HG03095 (cell line): ENCODE measurements around the gene MYH14.

Experiments used
- ATAC-seq: cut with Tn5 transposase; IDR thresholded peaks from one replicate; pipeline ENCODE4 v1.9.1; 2021; ENCODE audit warnings: moderate library complexity; ENCODE audit not compliant: unreplicated experiment

The MYH14 gene

GRCh38 chr19:50203281-50204080 lies at the start of gene MYH14:
TSS of gene MYH14 (plus strand) at chr19:50203622. CDS start at chr19:50210366, 6,744 bp downstream.
- ATAC-seq = no peak

- no peak for ATAC-seq
Measured at GRCh38 chr19:50154529-50154928, 48.9 kb upstream of the MYH14 start.

- no peak for ATAC-seq
Measured at GRCh38 chr19:50155520-50156109, 47.8 kb upstream of the MYH14 start.

GRCh38 chr19:50158577-50158976 lies 44.8 kb upstream of the MYH14 start:
- no peak for ATAC-seq

DNA sequence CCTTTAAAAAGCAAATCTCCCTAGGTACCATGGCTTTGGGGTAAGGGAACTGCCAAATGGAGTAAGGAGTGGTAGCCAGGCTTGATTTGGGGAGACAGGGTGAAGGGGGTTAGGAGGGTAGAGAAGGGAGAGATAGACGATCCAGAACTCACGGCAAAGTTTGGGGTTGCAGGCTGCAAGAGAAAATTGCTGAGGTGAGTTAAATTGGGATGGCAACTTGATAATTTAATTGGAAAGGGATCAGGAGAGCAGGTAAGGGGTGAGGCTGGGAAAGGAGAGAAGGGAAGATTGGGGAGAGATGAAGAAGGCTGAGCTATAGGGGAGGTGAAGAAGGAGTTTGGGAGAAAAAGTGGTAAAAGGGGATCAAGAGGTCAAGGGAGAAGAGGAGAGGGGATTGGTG lies 44.3 kb upstream of the MYH14 start:
- no peak for ATAC-seq

- ATAC-seq = no peak
Measured at GRCh38 chr19:50162988-50163387, 40.4 kb upstream of the MYH14 start, which contains the start of gene IZUMO2. TSS of gene IZUMO2 (minus strand) at chr19:50163281. CDS start at chr19:50163194, 87 bp downstream.

DNA sequence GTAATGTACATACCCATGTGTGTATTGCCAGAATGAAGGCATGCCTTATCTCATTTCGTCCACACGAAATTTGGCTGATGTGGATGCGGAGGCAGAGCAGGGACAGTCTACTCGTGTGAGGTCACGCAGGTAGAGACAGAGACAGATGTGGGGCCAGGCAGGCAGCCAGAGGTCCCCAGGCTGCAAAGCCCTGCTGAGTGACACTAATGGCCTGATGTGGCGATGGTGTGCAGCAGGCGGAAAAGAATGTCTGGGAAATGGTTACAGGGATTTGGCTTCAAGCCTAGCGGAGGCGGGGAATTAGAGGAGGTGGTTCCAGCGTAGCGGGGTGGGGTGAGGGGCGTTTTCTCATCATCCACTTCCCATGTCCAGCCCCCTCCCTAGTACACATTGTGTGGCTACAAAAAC lies 36.1 kb upstream of the MYH14 start:
- no peak for ATAC-seq

DNA sequence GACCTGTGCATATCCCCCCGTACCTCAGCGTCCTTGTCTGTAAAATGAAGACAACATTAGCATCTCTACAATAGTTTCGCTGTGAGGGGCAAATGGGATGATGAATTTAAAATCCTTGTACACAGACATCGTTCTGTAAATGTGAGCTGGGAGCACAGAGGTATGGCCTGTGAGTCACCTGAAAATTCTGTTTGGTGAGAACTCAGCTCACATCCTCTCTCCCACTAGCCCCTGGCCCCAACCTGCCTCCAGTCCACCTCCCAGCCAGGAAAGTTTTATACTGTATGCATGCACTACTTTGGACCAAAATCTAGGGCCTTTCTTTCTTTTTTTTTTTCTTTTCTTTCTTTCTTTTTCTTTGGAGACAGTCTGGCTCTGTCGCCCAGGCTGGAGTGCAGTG lies 31.7 kb upstream of the MYH14 start:
- no peak for ATAC-seq

GRCh38 chr19:50172726-50173125 lies 30.7 kb upstream of the MYH14 start:
- no peak for ATAC-seq

DNA sequence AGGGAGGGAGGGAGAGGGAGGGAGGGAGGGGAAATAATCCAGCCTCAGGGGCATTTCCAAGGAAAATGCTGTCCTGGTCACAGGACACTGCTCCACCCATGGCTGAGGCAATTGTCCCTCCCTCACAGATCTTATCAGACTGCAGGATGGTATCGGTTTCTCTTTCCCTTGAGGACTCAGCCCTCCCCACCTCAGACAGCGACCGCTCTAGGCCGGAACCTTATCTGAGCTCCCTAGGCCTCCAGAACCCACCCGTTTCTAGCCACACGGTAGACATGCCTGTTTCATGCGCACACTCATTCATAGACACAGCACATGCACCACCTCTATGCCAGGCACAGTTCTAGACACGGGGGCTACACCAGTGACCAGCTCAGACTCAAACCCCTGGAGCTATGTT lies 30.3 kb upstream of the MYH14 start:
- ATAC-seq = no peak

- ATAC-seq = no peak
Measured at GRCh38 chr19:50174100-50174793, 29.2 kb upstream of the MYH14 start.

DNA sequence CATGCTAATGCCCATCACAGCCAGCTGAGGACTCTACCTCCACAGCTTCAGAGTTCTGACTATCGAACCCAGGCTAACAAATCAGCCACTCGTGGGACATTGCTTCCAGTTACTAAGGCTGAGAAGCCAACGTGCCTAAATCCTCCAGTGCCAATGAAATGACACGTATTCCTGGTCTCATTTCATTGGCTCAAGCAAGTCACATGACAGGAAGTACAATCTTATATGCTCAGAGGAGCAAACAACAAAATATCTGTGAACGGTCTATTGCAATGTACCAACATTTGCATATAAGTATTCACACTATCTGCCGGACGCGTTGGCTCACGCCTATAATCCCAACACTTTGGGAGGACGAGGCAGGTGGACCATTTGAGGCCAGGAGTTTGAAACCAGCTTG lies 27.5 kb upstream of the MYH14 start:
- no peak for ATAC-seq

GRCh38 chr19:50176775-50177174 lies 26.6 kb upstream of the MYH14 start:
- no peak for ATAC-seq

DNA sequence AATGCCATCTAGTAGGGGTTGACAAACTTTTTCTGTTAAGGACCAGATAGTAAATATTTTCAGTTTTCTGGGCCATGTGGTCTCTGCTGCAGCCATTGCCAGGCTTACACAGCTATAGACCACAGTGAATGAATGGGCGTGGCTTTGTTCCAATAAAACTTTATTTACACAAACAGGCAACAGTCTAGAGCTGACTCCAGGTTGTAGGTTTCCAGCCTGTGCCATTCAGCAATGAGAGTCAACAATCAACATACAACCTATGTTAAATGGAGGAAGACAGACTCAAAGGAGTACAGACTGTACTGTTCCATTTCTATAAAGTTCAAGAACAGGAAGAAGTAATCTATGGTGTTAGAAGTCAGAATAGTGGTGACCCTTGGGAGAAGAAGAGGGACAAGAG lies 25.1 kb upstream of the MYH14 start:
- no peak for ATAC-seq

GRCh38 chr19:50178859-50179537 lies 24.4 kb upstream of the MYH14 start:
- no peak for ATAC-seq

DNA sequence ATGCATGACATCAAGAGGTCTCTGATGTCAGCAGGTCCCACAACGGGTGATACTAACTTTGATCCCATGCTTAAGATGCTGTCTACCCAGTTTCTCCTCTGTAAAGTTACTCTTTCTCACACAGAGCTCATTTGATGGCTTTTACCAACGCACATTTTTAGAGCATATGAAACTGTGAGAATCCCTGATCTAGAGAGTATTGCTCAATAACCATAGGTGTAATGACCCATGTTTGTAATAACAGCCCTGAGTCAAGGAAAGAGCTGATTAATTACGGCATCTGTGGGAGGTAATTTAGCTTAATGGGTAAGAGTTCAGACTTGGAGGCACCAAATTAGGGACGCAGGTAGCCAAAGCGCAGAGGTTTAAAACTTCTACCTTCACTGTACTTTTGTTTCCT lies 22.3 kb upstream of the MYH14 start:
- ATAC-seq = no peak

DNA sequence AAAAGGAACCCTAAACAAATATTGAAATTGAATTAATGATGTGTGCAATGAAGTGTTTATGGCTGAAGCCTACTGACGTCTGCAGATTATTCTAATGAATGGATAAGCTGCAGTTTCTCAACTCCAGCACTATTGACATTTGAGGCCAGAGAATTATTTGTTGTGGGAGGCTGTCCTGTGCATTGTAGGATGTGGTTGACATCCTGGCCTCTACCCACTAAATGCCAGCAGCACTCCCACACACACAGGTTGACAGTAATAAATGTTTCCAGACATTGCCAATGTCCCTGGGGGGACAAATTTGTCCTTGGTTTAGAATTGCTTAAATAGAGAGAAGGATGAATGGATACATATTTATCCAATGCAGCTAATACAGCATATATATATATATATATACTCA lies 19.2 kb upstream of the MYH14 start:
- ATAC-seq = no peak

GRCh38 chr19:50187937-50188336 lies 15.5 kb upstream of the MYH14 start:
- ATAC-seq = no peak

GRCh38 chr19:50189331-50189730 lies 14.1 kb upstream of the MYH14 start:
- no peak for ATAC-seq

DNA sequence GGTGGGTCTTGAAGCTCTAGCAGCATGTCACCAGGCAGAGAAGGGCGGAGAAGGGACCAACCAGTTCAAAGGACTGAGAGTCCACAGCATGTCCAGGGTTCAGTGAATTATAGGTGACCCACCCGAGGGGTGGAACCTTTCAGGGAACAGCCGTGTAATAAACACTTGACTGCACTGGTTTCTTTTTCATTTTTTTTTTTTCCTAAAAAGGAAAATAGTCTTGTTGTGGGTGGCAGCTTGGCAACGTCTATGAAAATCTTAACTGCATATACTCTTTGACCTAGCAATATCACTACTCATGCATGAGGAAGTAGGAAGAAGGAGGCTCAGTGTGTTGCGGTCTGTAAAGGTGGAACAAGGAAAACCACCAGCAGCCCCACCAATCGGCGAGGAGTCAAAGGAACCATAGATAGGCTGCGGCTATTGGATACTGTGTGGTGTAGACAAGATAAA lies 13.0 kb upstream of the MYH14 start:
- no peak for ATAC-seq

DNA sequence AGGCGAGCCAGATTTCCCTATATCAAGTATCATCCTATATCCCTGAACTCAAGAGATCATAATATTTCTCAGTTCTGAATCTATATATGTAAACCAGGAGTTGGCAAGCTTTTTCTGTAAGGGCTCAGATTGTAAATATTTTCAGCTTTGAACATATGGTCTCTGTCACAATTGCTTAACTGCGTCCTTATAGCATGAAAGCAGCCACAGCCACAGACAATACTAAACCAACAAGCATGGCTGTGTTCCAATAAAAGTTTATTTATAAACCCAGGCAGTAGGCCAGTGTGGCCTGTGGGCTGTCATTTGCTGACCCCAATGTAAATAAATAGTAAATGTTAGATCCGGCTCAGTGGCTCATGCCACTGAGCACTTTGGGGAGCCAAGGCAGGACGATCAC lies 12.2 kb upstream of the MYH14 start:
- ATAC-seq = no peak
